HEK293T (cell line): Measurements from ENCODE around the gene DHX29.

ENCODE experiments used
- ARNT ChIP-seq: fragments of 450-650 bp; IDR thresholded peaks from 2 replicates; pipeline ENCODE4 v1.6.1; 2017; ENCODE audit warnings: mild to moderate bottlenecking
- BHLHE40 ChIP-seq: fragments of 450-650 bp; IDR thresholded peaks from 2 replicates; pipeline ENCODE4 v1.6.1; 2016; ENCODE audit warnings: mild to moderate bottlenecking, moderate library complexity, borderline replicate concordance
- ELF4 ChIP-seq: fragments of 450-650 bp; IDR thresholded peaks from 2 replicates; pipeline ENCODE4 v1.6.1; 2017; ENCODE audit warnings: antibody characterized with exemption
- FOXA1 ChIP-seq: fragments of 450-650 bp; IDR thresholded peaks from 2 replicates; pipeline ENCODE4 v1.6.1; 2016; ENCODE audit warnings: mild to moderate bottlenecking
- FOXK2 ChIP-seq: fragments of 450-650 bp; IDR thresholded peaks from 2 replicates; pipeline ENCODE4 v1.6.1; 2016; ENCODE audit warnings: mild to moderate bottlenecking
- FOXM1 ChIP-seq: fragments of 450-650 bp; IDR thresholded peaks from 2 replicates; pipeline ENCODE4 v1.6.1; 2017; ENCODE audit warnings: mild to moderate bottlenecking, borderline replicate concordance
- HDGF ChIP-seq: fragments of 450-650 bp; IDR thresholded peaks from 2 replicates; pipeline ENCODE4 v1.6.1; 2017; ENCODE audit warnings: antibody characterized with exemption, borderline replicate concordance
- NFRKB ChIP-seq: fragments of 450-650 bp; IDR thresholded peaks from 2 replicates; pipeline ENCODE4 v1.6.1; 2016; ENCODE audit warnings: mild to moderate bottlenecking, moderate library complexity
- SP1 ChIP-seq: fragments of 450-650 bp; IDR thresholded peaks from 2 replicates; pipeline ENCODE4 v1.6.1; 2017
- SUZ12 ChIP-seq: fragments of 450-650 bp; IDR thresholded peaks from 2 replicates; pipeline ENCODE4 v1.6.1; 2016; ENCODE audit warnings: mild to moderate bottlenecking
- TF ChIP-seq, protein P1 (sequence below): fragments of 450-650 bp; IDR thresholded peaks from 2 replicates; pipeline ENCODE4 v1.6.1; 2016

DNA sequence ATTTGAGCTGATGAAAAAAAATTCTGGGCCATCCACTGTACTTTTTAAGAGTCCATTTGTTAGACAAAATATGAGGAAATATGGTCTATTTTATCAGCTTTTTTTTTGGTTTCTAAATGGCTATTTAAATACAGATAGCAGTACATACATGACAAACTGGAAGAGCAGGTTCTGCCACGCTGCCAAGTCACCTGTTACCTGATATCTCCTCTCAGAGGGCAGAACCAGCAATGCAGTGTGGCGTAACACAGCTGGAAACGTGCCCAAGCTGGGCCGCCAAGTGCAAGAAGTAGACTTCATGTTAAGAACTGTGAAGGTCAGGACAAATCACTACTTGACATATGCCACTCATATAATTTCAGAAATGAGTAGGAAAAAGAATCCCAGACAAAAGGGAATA, 88.5 kb downstream of the DHX29 start:
- no peak for TF ChIP-seq BHLHE40
- no peak for TF ChIP-seq FOXK2
- TF ChIP-seq, protein P1, sequence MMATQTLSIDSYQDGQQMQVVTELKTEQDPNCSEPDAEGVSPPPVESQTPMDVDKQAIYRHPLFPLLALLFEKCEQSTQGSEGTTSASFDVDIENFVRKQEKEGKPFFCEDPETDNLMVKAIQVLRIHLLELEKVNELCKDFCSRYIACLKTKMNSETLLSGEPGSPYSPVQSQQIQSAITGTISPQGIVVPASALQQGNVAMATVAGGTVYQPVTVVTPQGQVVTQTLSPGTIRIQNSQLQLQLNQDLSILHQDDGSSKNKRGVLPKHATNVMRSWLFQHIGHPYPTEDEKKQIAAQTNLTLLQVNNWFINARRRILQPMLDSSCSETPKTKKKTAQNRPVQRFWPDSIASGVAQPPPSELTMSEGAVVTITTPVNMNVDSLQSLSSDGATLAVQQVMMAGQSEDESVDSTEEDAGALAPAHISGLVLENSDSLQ = no peak
- TF ChIP-seq NFRKB = no peak
- no peak for TF ChIP-seq ELF4
- no peak for TF ChIP-seq FOXM1
- no peak for TF ChIP-seq SUZ12
- no peak for TF ChIP-seq HDGF
- no peak for TF ChIP-seq ARNT
- no peak for TF ChIP-seq SP1
- TF ChIP-seq FOXA1 = no peak
